SK-N-DZ (cell line): Measurements from ENCODE around the gene ZC3H13. TPM values are rescaled to one million over a fixed set of nuclear protein-coding genes. Genes with fewer than 3 reads are reported as not detected.

Source experiments
- DNase-seq: peaks from one replicate; pipeline ENCODE4 v3.0.0-alpha.2; 2015; ENCODE audit warnings: low spot score
- polyA plus RNA-seq, 2 experiments: library from polyadenylated mRNA; depleted of rRNA; stranded (reverse); fragments of >200 nt; gene quantifications; 2 replicates each; pipeline ENCODE4 v1.2.3, GENCODE V29; 2014

ZC3H13 gene
- 12.4 and 13.3 TPM in 2 replicates for polyA plus RNA-seq (2014; cell fraction: cytosol; rRNA removed)
- polyA plus RNA-seq (2014; cell fraction: nucleus; rRNA removed) = 29.9 and 48.6 TPM in 2 replicates

DNA sequence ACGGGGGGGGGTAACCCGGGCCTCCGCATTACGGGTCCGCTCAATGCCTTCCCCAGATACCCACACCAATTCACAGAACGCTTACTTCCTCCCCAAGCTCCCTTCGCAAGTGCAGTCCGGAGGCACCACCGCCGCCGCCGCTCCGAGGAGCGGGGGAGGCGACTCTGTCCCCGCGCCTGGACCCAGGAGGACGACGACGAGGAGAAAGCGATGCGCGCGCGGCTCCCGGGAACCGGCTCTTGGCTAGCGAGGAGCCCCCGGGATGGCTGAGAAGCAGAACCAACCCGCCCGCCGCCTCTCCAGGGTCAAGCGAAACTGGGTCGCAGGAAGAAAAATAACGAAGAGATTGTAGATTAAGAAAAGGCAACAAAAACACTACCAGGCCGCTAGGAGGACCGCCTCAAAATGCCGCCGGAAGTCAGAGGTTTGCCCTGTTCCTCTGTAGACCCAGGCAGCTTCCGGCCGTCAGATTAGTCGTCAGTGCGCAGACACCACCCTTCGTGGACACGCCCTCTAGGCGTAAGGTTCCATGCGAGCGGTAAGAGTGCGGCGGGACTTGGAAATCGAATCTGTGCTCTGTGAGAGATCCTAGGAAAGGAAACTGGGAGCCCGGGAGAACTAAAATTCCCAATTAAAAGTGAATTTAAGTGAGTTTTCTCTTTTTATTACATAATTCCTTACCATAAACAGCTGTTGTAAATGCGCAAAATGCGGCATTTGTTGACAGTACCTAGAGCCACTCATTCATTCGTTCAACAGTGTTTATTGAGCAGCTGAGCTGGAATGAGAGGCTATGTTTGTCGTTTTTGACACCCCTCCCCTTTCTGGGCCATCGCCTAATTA is at the start of gene ZC3H13:
Gene ZC3H13, minus strand, starts transcription at position 428 of the 843 bp plus-strand sequence. CDS start 7,239 bp downstream, outside the sequence.
- DNase-seq = peak; percentile 95

- no peak for DNase-seq
Measured at GRCh38 chr13:46102255-46102605, 49.7 kb upstream of the ZC3H13 start.

DNA sequence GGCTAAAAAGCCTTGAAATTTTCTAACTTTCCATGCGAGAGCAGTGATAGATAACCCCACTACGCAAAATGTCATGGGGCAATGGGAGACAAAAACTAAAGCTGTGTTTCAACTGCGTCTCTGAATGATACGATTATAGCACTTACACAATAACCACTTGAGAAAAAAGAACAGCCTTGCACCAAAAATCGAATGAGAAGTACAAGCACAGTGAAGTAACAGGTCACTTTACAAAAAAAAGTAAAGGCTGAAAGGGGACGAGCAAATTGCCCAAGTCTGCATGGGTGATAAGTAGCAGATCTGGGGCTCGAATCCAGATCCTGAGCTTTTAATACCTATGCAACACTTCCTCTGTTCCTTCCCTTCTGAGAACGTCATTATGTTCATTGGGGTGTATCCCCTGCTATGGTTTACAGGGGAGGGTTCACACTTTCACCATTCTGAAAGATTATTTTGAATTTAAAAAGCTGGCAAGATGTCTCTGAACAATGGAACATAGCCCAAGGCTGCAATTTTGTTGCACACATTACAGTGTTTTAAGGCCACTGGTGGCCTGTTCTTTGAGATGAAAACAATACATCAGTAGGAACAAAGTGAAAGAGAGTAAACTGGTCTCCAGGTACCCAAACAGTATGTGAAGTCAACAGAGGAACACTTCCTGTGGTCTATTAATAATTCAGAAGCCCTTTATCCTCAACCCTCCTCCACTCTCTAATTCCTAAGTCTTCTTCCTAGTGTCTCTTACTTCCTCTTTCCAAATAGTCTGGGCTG is 49.1 kb upstream of the ZC3H13 start:
- no peak for DNase-seq

- DNase-seq = no peak
Measured at GRCh38 chr13:46101002-46101401, 48.5 kb upstream of the ZC3H13 start.

- DNase-seq = no peak
Measured at GRCh38 chr13:46100191-46100815, 47.8 kb upstream of the ZC3H13 start.

DNA sequence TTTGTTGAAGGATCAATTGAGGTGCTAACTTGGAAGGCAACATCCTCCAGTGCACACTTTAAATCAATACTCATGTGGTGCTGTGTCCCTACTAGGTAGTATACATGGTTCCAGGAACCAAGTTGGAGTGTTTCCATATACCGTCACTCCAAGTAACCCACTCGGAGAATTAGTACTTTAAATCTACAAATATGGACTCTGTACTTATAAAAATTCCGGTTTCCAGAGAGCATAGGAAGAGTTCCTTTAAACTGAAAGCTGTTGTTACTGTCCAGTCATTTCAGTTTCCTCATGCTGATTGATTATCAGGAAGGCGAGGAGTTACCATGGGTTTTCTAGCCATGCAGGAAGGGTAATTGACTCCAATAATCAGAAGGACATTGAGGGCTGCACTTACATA is 45.1 kb upstream of the ZC3H13 start:
- no peak for DNase-seq

DNA sequence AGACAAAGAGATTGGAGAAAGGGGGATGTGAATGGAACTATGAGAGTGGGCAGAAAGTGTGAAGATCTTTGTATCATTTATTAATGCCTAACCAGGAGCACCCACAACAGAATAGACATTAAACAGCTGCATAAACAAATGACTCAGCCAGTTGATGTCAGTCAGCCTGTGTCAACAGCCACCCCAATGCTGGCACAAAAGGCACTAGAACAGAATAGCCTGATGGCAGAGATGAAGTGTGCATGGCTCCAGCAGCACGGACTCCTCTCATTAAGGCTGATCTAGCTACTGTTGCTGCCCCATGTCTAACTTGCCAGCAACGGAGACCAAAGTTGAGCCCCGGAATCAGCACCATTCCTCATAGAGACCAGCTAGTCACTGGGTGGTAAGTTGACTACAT is 44.5 kb upstream of the ZC3H13 start:
- DNase-seq = no peak

DNA sequence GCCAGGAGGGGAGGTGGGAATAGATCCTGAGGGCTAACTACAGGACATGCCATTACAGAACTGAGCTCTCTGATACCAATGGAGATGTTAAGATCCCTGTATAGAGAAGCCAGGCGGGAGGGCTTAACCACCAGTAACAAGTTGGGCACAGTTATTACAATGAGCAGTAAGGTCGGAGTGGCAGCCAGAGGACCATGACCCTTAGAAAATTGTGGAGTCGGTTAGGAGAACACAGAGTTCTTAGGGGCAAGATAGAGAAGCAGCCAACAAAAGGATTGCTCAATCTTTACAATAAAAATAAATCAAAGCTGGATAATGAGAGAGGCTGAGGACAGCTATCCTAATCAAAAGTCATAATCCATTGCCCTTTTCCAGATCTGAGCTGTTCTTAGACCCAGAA is 41.9 kb upstream of the ZC3H13 start:
- no peak for DNase-seq

GRCh38 chr13:46088821-46089562 is 36.4 kb upstream of the ZC3H13 start:
- DNase-seq = no peak

DNA sequence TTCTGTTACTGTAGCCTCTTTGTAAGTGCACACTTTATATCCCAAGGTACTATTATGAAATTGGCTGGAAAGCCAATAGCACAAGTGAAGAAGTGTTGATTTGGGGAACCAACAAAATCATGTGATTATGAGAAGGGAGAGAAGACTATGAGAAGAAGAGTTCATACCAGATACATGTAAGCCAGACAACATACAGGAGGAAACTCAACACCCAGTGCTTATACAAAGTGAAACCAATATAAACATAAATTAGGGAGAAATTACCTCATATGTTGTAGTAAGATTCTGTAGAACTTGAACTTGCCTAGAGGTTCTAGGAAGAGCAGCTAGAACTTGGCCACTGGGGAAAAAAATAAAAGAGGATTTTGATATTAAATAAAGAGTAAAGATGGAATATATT is 34.9 kb upstream of the ZC3H13 start:
- DNase-seq = no peak

GRCh38 chr13:46086985-46087384 is 34.4 kb upstream of the ZC3H13 start:
- DNase-seq = peak; percentile 9

DNA sequence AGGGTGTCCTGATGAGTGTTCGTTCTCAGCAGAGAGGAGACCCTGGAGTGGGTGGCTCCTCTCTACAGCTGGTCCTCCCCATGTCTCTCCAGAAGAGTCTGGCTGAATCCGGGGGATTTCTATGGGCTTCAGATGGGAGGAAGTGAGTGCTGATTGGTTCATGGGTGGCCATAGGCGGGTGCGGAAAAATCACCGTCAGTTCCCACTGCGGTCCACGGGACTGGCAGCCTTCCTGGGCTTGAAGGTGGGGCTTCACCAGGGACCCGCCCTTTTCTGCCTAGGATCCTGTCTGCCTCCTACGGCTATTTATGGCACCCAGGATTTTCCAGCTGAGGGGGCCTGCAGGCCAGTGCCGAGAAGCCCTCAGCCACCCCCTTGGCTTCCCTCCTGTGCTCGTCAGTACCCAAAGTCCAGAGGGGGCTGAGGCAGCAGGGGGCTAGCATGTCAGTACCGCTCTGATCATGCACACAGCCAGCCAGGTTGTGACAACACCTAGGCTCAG is 33.9 kb upstream of the ZC3H13 start:
- no peak for DNase-seq

DNA sequence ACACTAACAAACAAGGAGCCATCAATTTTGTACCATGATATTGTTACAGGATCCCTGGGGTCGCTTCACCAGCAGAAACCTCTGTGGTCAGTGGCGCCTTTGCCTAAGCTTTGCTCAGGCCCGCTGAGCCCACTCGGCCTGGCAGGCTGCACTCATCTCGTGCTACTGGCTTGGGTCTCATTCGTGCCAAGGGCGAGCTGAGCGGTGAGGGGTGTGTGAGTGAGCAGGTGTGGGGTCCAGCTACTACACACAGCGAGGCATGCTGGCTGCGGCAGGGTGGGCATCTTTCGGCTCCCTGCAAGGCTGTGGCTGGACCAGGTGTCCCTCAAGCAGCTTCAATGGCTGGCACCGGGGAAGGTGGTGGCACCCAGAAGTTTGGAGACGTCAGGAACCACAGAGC is 33.2 kb upstream of the ZC3H13 start:
- no peak for DNase-seq

DNA sequence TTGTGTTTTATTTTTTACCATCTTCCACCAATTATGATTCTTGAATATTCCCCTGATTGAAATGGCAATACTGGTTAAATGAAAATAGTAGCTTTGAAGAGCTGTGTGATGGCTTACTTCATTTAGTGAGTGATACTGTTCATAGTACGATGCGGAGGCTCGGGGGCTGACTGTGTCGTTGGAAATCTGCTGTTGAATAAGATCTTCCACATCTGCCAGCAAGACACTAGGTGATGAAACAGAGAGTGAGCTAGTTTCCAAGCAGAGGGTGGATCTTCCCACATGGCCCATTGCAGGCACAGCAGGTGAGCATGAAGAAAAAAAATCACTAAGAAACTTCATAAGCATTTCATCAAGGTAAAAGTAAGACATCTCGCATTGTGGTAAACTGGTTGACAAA is 29.8 kb upstream of the ZC3H13 start:
- DNase-seq = no peak

- no peak for DNase-seq
Measured at GRCh38 chr13:46079770-46080169, 27.2 kb upstream of the ZC3H13 start.

DNA sequence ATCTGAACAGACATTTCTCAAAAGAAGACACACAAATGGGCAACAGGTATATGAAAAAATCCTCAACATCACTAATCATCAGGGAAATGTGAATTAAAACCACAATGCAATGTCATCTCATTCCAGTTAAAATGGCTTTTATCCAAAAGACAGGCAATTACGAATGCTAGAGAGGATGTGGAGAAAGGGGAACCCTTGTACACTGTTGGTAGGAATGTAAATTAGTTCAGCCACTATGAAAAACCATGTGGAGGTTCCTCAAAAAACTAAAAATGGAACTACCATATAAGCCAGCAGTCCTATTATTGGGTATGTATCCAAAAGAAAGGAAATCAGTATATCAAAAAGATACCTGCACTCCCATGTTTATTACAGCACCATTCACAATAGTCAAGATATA is 24.7 kb upstream of the ZC3H13 start:
- no peak for DNase-seq

GRCh38 chr13:46076827-46077226 is 24.3 kb upstream of the ZC3H13 start:
- no peak for DNase-seq

DNA sequence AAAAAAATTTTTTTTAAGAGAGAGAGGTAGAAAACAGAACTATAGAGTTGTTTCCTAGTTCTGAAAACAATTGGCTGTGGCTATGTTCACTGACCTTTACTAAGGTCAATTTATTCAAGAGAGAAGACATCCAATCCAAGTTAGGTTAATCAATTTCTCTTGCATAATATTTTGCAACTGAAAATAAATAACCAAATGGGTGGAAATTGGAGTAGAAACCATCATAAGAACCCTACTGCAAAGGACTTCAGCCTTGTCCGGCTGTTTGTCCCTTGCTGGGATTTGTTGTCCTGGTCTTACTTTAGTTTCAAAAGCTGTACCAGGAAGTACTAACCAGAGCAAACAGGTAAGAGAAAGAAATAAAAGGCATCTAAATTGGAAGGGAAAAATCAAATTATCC is 23.3 kb upstream of the ZC3H13 start:
- no peak for DNase-seq

- DNase-seq = no peak
Measured at GRCh38 chr13:46071590-46072249, 19.2 kb upstream of the ZC3H13 start.

DNA sequence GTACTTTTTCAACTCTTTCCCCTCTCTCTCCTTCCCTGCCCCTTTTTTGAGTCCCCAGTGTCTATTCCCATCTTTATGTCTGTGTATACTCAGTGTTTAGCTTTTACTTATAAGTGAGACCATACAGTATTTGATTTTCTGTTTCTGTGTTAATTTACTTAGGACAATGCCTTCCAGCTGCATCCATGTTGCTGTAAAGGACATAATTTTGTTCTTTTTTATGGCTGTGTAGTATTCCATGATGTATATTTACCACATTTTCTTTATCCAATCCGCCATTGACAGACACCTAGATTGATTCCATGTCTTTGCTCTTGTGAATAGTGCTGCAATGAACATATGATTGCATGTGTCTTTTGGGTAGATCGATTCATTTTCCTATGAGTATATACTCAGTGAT is 10.7 kb upstream of the ZC3H13 start:
- DNase-seq = no peak

DNA sequence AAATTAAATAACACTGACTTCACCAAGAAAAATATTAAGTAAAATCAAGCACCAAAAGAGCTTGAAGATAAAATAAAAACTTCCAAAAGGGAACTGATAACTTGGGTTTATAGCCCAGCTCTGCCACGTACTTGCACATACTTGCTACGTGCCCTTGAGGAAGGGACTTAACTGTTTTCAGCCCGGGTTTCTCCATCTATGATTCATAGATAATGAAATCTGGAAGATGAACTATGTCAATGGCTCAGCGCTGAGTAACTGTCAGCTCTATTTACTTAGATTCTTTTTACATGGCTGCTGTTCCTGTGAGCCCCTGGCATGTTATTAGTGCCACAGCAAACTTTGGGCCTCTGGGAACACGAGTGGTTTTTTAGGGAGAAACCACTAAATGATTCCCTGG is 9.6 kb upstream of the ZC3H13 start:
- no peak for DNase-seq
